HG02588 (cell line): Measurements from ENCODE around the gene FOXJ1.

Source experiments
- ATAC-seq: cut with Tn5 transposase; IDR thresholded peaks from one replicate; pipeline ENCODE4 v1.9.1; 2021; ENCODE audit warnings: mild to moderate bottlenecking, moderate library complexity; ENCODE audit not compliant: unreplicated experiment

Gene FOXJ1

GRCh38 chr17:76092526-76093413 is 48.3 kb downstream of the FOXJ1 start:
- ATAC-seq, result no peak

GRCh38 chr17:76091526-76092286 is 49.3 kb downstream of the FOXJ1 start:
- ATAC-seq, result no peak

- ATAC-seq, result no peak
Observed at GRCh38 chr17:76090517-76091129, 50.4 kb downstream of the FOXJ1 start.

- no peak for ATAC-seq
Observed at GRCh38 chr17:76089680-76090516, 51.1 kb downstream of the FOXJ1 start.

- no peak for ATAC-seq
Observed at GRCh38 chr17:76088868-76089576, 52.0 kb downstream of the FOXJ1 start.

- ATAC-seq, result no peak
Observed at GRCh38 chr17:76088041-76088867, 52.8 kb downstream of the FOXJ1 start.

- no peak for ATAC-seq
Observed at GRCh38 chr17:76087531-76087930, 53.5 kb downstream of the FOXJ1 start.

GRCh38 chr17:76086384-76086783 is 54.7 kb downstream of the FOXJ1 start:
- no peak for ATAC-seq
